HL-60/S4 (cell line): ENCODE measurements around the gene C22orf23.
"Not testable (repeated sequence)": the region's sequence is repeated elsewhere in the genome, so short reads cannot be mapped to it uniquely, and the experiment has no call there.

Experiments used
- in situ Hi-C: fragments of 300-500 bp; cut with MboI; formaldehyde crosslinking; loops from 2 replicates; pipeline ENCODE4 v1.14.3; 2022; ENCODE audit warnings: low sequenced_read_pairs

Gene C22orf23

GRCh38 chr22:37982938-37983859 is 29.8 kb upstream of the C22orf23 start:
- in situ Hi-C loops, result no loop called here

- in situ Hi-C loops, result no loop called here
These were observed 28.9 kb upstream of the C22orf23 start for GRCh38 chr22:37982151-37982785.

GRCh38 chr22:37981282-37982011 is 28.0 kb upstream of the C22orf23 start:
- in situ Hi-C loops, result no loop called here

- in situ Hi-C loops, result no loop called here
These were observed 26.4 kb upstream of the C22orf23 start for GRCh38 chr22:37979782-37980181.

- in situ Hi-C loops, result no loop called here
These were observed 23.1 kb upstream of the C22orf23 start for GRCh38 chr22:37976547-37976946.

- in situ Hi-C loops, result not testable (repeated sequence)
These were observed 22.6 kb upstream of the C22orf23 start for GRCh38 chr22:37976022-37976421.

- in situ Hi-C loops, result no loop called here
These were observed 21.8 kb upstream of the C22orf23 start for GRCh38 chr22:37975153-37975552.

GRCh38 chr22:37973271-37974170 is 20.1 kb upstream of the C22orf23 start:
- in situ Hi-C loops, result no loop called here

- in situ Hi-C loops, result no loop called here
These were observed 19.1 kb upstream of the C22orf23 start for GRCh38 chr22:37972527-37972926.

- in situ Hi-C loops, result no loop called here
These were observed 18.4 kb upstream of the C22orf23 start for GRCh38 chr22:37971475-37972434.

GRCh38 chr22:37970864-37971263 is 17.5 kb upstream of the C22orf23 start:
- in situ Hi-C loops, result no loop called here

GRCh38 chr22:37968452-37969251 is 15.3 kb upstream of the C22orf23 start:
- in situ Hi-C loops, result loop anchor here (10.0 kb wide), 1 partner anchor 154 kb away; no protein-coding TSS in a partner anchor

GRCh38 chr22:37967637-37968451 is 14.4 kb upstream of the C22orf23 start:
- in situ Hi-C loops, result loop anchor here (10.0 kb wide), 1 partner anchor 153 kb away; no protein-coding TSS in a partner anchor

GRCh38 chr22:37967147-37967546 is 13.7 kb upstream of the C22orf23 start:
- in situ Hi-C loops, result loop anchor here (10.0 kb wide), 1 partner anchor 152 kb away; no protein-coding TSS in a partner anchor

- in situ Hi-C loops, result loop anchor here (10.0 kb wide), 1 partner anchor 151 kb away; no protein-coding TSS in a partner anchor
These were observed 12.7 kb upstream of the C22orf23 start for GRCh38 chr22:37965940-37966664.

- in situ Hi-C loops, result loop anchor here (10.0 kb wide), 1 partner anchor 146 kb away; no protein-coding TSS in a partner anchor
These were observed 7.7 kb upstream of the C22orf23 start for GRCh38 chr22:37961062-37961461.
